Upper lobe of left lung (tissue), 4 donors: Measurements from ENCODE around the gene SCARB2.

Source experiments
- EP300 ChIP-seq, 4 donors: sonication (generic); formaldehyde crosslinking; IDR thresholded peaks; one replicate each; pipeline ENCODE4 v1.5.1; 2017; ENCODE audit warnings: antibody characterized with exemption in 4 of 4, control low read depth in 2 of 4
- POLR2A ChIP-seq, 4 donors: fragments of 450-650 bp; IDR thresholded peaks; one replicate each; pipeline ENCODE4 v1.5.1; 2016 to 2017; ENCODE audit warnings: antibody characterized with exemption in 4 of 4, mild to moderate bottlenecking in 2 of 4
- POLR2AphosphoS5 ChIP-seq, 2 donors: sonication (generic); formaldehyde crosslinking; IDR thresholded peaks; one replicate each; pipeline ENCODE4 v1.5.1; 2017; ENCODE audit warnings: antibody characterized with exemption in 2 of 2
- TF ChIP-seq, protein P1 (sequence below), 6 experiments: fragments of 450-650 bp in 4 of 6; fragments of 200-600 bp in 2 of 6; sonication (generic) in 2 of 6; IDR thresholded peaks; one replicate each; pipeline ENCODE4 v1.5.1; 2016 to 2019; ENCODE audit warnings: antibody characterized with exemption in 6 of 6

GRCh38 chr4:76226418-76226817, 12.8 kb upstream of the SCARB2 start:
- TF ChIP-seq, protein P1, sequence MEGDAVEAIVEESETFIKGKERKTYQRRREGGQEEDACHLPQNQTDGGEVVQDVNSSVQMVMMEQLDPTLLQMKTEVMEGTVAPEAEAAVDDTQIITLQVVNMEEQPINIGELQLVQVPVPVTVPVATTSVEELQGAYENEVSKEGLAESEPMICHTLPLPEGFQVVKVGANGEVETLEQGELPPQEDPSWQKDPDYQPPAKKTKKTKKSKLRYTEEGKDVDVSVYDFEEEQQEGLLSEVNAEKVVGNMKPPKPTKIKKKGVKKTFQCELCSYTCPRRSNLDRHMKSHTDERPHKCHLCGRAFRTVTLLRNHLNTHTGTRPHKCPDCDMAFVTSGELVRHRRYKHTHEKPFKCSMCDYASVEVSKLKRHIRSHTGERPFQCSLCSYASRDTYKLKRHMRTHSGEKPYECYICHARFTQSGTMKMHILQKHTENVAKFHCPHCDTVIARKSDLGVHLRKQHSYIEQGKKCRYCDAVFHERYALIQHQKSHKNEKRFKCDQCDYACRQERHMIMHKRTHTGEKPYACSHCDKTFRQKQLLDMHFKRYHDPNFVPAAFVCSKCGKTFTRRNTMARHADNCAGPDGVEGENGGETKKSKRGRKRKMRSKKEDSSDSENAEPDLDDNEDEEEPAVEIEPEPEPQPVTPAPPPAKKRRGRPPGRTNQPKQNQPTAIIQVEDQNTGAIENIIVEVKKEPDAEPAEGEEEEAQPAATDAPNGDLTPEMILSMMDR (IDR thresholded peaks at IDR 0.05), result no peak
- TF ChIP-seq POLR2AphosphoS5 (IDR thresholded peaks at IDR 0.05) (no peak), POLR2A (IDR thresholded peaks at IDR 0.05) (no peak), EP300 (IDR thresholded peaks at IDR 0.05) (no peak)
